K562 (cell line): ENCODE data around the gene KAT5. TPM values are rescaled to one million over a fixed set of nuclear protein-coding genes. Genes with fewer than 3 reads are reported as not detected.

Experiments
- E2F1 ChIP-seq: sonication (generic); formaldehyde crosslinking; IDR thresholded peaks from 2 replicates; pipeline ENCODE4 v1.8.1; 2023; ENCODE audit warnings: mild to moderate bottlenecking, missing genetic modification reagents, moderate library complexity
- KHSRP ChIP-seq: fragments of 450-650 bp; IDR thresholded peaks from 2 replicates; pipeline ENCODE4 v1.6.1; 2017
- MAFF ChIP-seq: IDR thresholded peaks from 2 replicates; pipeline ENCODE4 v1.6.1; 2012; ENCODE audit warnings: low read length, improper control_type of control experiment
- RBM17 ChIP-seq: fragments of 200-400 bp; formaldehyde crosslinking; IDR thresholded peaks from 2 replicates; pipeline ENCODE4 v1.6.1; 2017; ENCODE audit warnings: low read depth, mild to moderate bottlenecking, low read length, borderline replicate concordance
- RCOR1 ChIP-seq, 2 experiments: IDR thresholded peaks; 2 replicates each; pipeline ENCODE4 v1.6.1; 2012; ENCODE audit warnings: low read depth in 2 of 2, low read length in 2 of 2, borderline replicate concordance in 1 of 2, improper control_type of control experiment in 1 of 2
- SUPT5H ChIP-seq: fragments of 450-650 bp; IDR thresholded peaks from 2 replicates; pipeline ENCODE4 v1.6.1; 2016
- ZNF134 ChIP-seq: fragments of 250-450 bp; sonication (Bioruptor Pico); conservative IDR thresholded peaks from 2 replicates; pipeline ENCODE4 v1.4.0; 2020
- ZNF561 ChIP-seq: fragments of 450-650 bp; formaldehyde crosslinking; conservative IDR thresholded peaks from 2 replicates; pipeline ENCODE4 v1.4.0; 2020; ENCODE audit warnings: mild to moderate bottlenecking, moderate library complexity
- polyA plus RNA-seq, 8 experiments: library from polyadenylated mRNA; depleted of rRNA in 4 of 8; stranded (reverse) in 5 of 8; unstranded in 3 of 8; fragments of >200 nt; fragmentation: Nextera tagmentation in 2 of 8; fragmentation: Illumina TruSeq in 1 of 8; extraction: Ambion mirVana in 2 of 8; extraction: Trizol in 1 of 8; gene quantifications; 2 replicates each; pipeline versions ENCODE4 v1.2.1 to v1.2.3, GENCODE V29; 2011 to 2014; ENCODE audit warnings: inconsistent platforms in 1 of 8, missing spikeins in 1 of 8
- total RNA-seq, 7 experiments: library from RNA; depleted of rRNA in 6 of 7; stranded (reverse); fragments of >200 nt in 6 of 7; fragmentation: Illumina TruSeq in 2 of 7; extraction: Trizol in 2 of 7; gene quantifications; 2 replicates each; pipeline versions ENCODE4 v1.2.1 to v1.2.3, GENCODE V29; 2011 to 2021; ENCODE audit warnings: low replicate concordance in 1 of 7
- TF ChIP-seq, protein P1 (sequence below): sonication (generic); formaldehyde crosslinking; IDR thresholded peaks from 2 replicates; pipeline ENCODE4 v1.8.0; 2022; ENCODE audit warnings: missing genetic modification reagents, mild to moderate bottlenecking, borderline replicate concordance
- TF ChIP-seq, protein P2 (sequence below): fragments of 450-650 bp; formaldehyde crosslinking; IDR thresholded peaks from 2 replicates; pipeline ENCODE4 v1.4.0; 2022; ENCODE audit warnings: mild to moderate bottlenecking, moderate library complexity
- TF ChIP-seq, protein P3 (sequence below), 2 experiments: fragments of 150-350 bp in 1 of 2; IDR thresholded peaks; 2 replicates each; pipeline ENCODE4 v1.6.1; 2012 to 2016; ENCODE audit warnings: low read depth in 2 of 2, low read length in 2 of 2, mild to moderate bottlenecking in 1 of 2, moderate library complexity in 1 of 2
- TF ChIP-seq, protein P4 (sequence below), 2 experiments: IDR thresholded peaks in 1 of 2; conservative IDR thresholded peaks in 1 of 2; 2 replicates each; pipeline ENCODE4 v1.6.1; 2016; ENCODE audit warnings: low read depth in 2 of 2, mild to moderate bottlenecking in 1 of 2, missing compliant biosample characterization in 1 of 2, missing genetic modification characterization in 1 of 2, moderate library complexity in 1 of 2

Gene KAT5
- total and polyA plus RNA-seq, 9 of the 15 experiments (the other 6 are each of a cell fraction or from before 2014, with no cell fraction given) = 3.6 to 76.8 (median 52.7) TPM

DNA sequence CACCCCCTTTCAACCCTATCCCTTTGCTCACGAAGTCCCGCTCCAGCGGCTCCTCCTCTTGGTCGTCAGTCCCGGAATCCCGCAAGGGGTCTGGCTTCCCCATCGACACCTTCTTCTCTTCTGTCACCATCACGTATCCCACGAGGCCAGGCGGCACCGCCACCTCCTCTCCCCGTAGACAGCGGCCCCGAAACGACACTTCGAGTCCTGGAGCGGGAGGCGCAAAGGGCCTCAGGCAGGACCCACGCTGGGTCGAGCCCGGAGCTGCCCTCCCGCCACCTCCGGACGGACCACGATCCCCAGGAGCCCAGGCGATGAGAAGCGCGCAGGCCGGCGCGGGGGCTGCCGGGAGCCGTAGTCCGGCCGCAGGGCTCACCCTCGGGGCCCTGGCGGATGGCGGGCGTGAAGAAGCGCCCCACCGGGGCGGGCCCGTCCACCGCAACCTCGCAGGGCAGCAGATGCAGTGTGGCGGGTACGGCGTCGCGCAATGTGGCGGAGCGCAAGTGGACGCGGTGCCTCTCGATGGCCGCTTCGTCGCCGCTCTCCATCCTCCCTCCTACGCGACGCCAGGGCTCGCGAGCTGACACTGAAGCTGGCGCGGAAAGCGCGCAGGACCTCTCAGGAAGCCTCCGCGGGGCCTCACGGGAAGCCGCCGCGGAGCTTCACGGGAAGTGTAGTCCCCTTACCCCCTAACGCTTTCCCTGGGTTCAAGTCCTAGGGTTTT is 8.3 kb downstream of the KAT5 start, which contains the start of gene RNASEH2C (continued):
- TF ChIP-seq, protein P1, sequence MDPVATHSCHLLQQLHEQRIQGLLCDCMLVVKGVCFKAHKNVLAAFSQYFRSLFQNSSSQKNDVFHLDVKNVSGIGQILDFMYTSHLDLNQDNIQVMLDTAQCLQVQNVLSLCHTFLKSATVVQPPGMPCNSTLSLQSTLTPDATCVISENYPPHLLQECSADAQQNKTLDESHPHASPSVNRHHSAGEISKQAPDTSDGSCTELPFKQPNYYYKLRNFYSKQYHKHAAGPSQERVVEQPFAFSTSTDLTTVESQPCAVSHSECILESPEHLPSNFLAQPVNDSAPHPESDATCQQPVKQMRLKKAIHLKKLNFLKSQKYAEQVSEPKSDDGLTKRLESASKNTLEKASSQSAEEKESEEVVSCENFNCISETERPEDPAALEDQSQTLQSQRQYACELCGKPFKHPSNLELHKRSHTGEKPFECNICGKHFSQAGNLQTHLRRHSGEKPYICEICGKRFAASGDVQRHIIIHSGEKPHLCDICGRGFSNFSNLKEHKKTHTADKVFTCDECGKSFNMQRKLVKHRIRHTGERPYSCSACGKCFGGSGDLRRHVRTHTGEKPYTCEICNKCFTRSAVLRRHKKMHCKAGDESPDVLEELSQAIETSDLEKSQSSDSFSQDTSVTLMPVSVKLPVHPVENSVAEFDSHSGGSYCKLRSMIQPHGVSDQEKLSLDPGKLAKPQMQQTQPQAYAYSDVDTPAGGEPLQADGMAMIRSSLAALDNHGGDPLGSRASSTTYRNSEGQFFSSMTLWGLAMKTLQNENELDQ = no peak
- TF ChIP-seq, protein P2, sequence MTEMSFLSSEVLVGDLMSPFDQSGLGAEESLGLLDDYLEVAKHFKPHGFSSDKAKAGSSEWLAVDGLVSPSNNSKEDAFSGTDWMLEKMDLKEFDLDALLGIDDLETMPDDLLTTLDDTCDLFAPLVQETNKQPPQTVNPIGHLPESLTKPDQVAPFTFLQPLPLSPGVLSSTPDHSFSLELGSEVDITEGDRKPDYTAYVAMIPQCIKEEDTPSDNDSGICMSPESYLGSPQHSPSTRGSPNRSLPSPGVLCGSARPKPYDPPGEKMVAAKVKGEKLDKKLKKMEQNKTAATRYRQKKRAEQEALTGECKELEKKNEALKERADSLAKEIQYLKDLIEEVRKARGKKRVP (CRISPR knock-in tag) = no peak
- TF ChIP-seq E2F1 (CRISPR knock-in tag) (peak; percentile 76; the same call in 1 of the 2 replicates), RBM17 (no peak), RCOR1 (IDR thresholded peaks at IDR 0.05; ENCODE audit: borderline replicate concordance in 1 of 2, low read depth in 2 of 2, low read length in 2 of 2) (no peak), ZNF134 (CRISPR knock-in tag) (no peak), KHSRP (no peak), ZNF561 (CRISPR knock-in tag) (no peak), SUPT5H (peak; percentile 86), MAFF (no peak)
- TF ChIP-seq, protein P3, sequence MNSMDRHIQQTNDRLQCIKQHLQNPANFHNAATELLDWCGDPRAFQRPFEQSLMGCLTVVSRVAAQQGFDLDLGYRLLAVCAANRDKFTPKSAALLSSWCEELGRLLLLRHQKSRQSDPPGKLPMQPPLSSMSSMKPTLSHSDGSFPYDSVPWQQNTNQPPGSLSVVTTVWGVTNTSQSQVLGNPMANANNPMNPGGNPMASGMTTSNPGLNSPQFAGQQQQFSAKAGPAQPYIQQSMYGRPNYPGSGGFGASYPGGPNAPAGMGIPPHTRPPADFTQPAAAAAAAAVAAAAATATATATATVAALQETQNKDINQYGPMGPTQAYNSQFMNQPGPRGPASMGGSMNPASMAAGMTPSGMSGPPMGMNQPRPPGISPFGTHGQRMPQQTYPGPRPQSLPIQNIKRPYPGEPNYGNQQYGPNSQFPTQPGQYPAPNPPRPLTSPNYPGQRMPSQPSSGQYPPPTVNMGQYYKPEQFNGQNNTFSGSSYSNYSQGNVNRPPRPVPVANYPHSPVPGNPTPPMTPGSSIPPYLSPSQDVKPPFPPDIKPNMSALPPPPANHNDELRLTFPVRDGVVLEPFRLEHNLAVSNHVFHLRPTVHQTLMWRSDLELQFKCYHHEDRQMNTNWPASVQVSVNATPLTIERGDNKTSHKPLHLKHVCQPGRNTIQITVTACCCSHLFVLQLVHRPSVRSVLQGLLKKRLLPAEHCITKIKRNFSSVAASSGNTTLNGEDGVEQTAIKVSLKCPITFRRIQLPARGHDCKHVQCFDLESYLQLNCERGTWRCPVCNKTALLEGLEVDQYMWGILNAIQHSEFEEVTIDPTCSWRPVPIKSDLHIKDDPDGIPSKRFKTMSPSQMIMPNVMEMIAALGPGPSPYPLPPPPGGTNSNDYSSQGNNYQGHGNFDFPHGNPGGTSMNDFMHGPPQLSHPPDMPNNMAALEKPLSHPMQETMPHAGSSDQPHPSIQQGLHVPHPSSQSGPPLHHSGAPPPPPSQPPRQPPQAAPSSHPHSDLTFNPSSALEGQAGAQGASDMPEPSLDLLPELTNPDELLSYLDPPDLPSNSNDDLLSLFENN (IDR thresholded peaks at IDR 0.05; ENCODE audit: low read depth in 2 of 2, low read length in 2 of 2) = no peak
- TF ChIP-seq, protein P4, sequence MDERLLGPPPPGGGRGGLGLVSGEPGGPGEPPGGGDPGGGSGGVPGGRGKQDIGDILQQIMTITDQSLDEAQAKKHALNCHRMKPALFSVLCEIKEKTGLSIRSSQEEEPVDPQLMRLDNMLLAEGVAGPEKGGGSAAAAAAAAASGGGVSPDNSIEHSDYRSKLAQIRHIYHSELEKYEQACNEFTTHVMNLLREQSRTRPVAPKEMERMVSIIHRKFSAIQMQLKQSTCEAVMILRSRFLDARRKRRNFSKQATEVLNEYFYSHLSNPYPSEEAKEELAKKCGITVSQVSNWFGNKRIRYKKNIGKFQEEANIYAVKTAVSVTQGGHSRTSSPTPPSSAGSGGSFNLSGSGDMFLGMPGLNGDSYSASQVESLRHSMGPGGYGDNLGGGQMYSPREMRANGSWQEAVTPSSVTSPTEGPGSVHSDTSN (CRISPR knock-in tag; IDR thresholded peaks at IDR 0.05; ENCODE audit: low read depth) = no peak
- TF ChIP-seq, protein P4 (tag; conservative IDR thresholded peaks at IDR 0.05; ENCODE audit: low read depth) = no peak
